HG03457 (cell line): Measurements from ENCODE around the gene HEXIM2.
"Not testable (repeated sequence)": the region's sequence is repeated elsewhere in the genome, so short reads cannot be mapped to it uniquely, and the experiment has no call there.

Source experiments
- ATAC-seq: cut with Tn5 transposase; IDR thresholded peaks from one replicate; pipeline ENCODE4 v1.9.1; 2021; ENCODE audit warnings: moderate number of reproducible peaks; ENCODE audit not compliant: unreplicated experiment

Gene HEXIM2

GRCh38 chr17:45168991-45169752, 7.5 kb downstream of the HEXIM2 start:
- ATAC-seq: no peak

GRCh38 chr17:45170280-45170930, 8.7 kb downstream of the HEXIM2 start:
- ATAC-seq: no peak

GRCh38 chr17:45170931-45171337, 9.3 kb downstream of the HEXIM2 start:
- ATAC-seq: no peak

GRCh38 chr17:45171338-45172231, 9.9 kb downstream of the HEXIM2 start:
- no peak for ATAC-seq

- ATAC-seq: no peak
These were observed 10.5 kb downstream of the HEXIM2 start for GRCh38 chr17:45172232-45172540.

- no peak for ATAC-seq
These were observed 11.0 kb downstream of the HEXIM2 start for GRCh38 chr17:45172541-45173286.

GRCh38 chr17:45175759-45176115, 14.1 kb downstream of the HEXIM2 start:
- no peak for ATAC-seq

GRCh38 chr17:45177563-45177962, 15.9 kb downstream of the HEXIM2 start:
- no peak for ATAC-seq

GRCh38 chr17:45184144-45184543, 22.5 kb downstream of the HEXIM2 start:
- no peak for ATAC-seq

- no peak for ATAC-seq
These were observed 25.2 kb downstream of the HEXIM2 start for GRCh38 chr17:45186801-45187354.

GRCh38 chr17:45189009-45189408, 27.3 kb downstream of the HEXIM2 start:
- ATAC-seq: no peak

- ATAC-seq: no peak
These were observed 29.0 kb downstream of the HEXIM2 start for GRCh38 chr17:45190503-45191255.

- ATAC-seq: no peak
These were observed 33.7 kb downstream of the HEXIM2 start for GRCh38 chr17:45195424-45195823.

GRCh38 chr17:45197108-45197507, 35.4 kb downstream of the HEXIM2 start:
- ATAC-seq: no peak

GRCh38 chr17:45197555-45198334, 36.1 kb downstream of the HEXIM2 start:
- ATAC-seq: no peak

- no peak for ATAC-seq
These were observed 39.0 kb downstream of the HEXIM2 start for GRCh38 chr17:45200701-45201100.

GRCh38 chr17:45201457-45201856, 39.8 kb downstream of the HEXIM2 start:
- ATAC-seq: no peak

GRCh38 chr17:45201880-45202279, 40.2 kb downstream of the HEXIM2 start:
- ATAC-seq: not testable (repeated sequence)
